ENCODE results near the gene PTPRG.

DNA sequence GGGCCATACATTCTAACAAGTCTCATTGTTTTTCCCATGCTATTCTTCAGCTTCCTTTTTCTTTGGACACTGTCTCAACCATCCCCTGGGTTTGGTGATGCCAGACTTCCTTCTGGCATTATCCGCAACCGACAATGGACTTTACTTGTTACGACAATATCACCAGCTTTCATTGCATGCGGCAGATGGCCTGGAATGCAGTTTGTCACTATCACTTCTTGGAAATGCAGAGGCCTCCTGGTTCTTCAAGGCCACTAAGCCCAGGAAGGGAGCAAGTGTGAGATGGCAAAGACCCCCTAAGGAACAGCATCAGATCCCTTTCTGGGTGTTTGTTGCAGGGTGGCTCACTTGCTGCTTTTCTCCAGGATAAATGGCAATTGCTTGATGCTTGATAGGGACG is 128.6 kb downstream of the PTPRG start:
- TF ChIP-seq, protein P1, sequence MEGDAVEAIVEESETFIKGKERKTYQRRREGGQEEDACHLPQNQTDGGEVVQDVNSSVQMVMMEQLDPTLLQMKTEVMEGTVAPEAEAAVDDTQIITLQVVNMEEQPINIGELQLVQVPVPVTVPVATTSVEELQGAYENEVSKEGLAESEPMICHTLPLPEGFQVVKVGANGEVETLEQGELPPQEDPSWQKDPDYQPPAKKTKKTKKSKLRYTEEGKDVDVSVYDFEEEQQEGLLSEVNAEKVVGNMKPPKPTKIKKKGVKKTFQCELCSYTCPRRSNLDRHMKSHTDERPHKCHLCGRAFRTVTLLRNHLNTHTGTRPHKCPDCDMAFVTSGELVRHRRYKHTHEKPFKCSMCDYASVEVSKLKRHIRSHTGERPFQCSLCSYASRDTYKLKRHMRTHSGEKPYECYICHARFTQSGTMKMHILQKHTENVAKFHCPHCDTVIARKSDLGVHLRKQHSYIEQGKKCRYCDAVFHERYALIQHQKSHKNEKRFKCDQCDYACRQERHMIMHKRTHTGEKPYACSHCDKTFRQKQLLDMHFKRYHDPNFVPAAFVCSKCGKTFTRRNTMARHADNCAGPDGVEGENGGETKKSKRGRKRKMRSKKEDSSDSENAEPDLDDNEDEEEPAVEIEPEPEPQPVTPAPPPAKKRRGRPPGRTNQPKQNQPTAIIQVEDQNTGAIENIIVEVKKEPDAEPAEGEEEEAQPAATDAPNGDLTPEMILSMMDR (IDR thresholded peaks at IDR 0.05 in 4 of 5, conservative IDR thresholded peaks at IDR 0.05 in 1 of 5), result no peak
- no peak for TF ChIP-seq POLR2A (IDR thresholded peaks at IDR 0.05)
